T1000 (cell line): ENCODE measurements around the gene DIPK1A.

ENCODE experiments used
- DNase-seq: peaks from one replicate; lab custom pipeline; 2025; ENCODE audit warnings: mixed read lengths; lab: John Stamatoyannopoulos, UW

Gene DIPK1A

DNA sequence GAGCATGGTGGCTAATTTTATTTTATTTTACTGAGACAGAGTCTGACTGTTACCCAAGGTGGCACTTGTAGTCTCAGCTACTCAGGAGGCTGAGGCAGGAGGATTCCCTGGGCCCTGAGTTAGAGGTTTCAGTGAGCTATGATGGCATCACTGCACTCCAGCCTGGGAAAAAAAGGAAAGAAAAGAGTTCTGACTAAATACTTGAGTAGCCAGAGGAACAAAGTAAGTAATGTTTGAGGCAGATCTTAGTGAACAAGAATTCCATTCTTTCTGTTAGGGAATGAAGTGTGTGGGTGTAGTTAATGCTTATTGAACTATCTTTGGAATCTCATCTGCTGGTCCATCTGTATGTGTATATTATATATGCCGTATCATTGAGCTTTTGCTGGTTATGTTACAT, 163.3 kb downstream of the DIPK1A start:
- DNase-seq = no peak

DNA sequence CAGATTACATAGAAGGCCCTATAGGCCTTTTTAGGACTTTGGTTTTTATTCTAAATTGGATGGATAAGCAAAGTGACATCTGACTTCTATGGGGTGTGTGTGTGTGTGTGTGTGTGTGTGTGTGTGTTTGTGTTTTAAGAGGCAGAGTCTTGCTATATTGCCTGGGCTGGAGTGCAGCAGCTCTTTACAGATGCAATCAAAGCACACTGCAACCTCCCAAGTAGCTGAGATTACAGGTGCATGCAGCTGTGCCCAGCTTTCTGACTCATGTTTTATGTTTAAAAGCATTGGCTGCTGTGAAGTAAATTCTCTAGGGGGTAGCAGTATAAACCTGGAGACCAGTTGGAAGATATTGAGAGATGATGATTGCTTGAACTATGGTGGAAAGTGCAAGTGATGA, 164.0 kb downstream of the DIPK1A start:
- DNase-seq = no peak

DNA sequence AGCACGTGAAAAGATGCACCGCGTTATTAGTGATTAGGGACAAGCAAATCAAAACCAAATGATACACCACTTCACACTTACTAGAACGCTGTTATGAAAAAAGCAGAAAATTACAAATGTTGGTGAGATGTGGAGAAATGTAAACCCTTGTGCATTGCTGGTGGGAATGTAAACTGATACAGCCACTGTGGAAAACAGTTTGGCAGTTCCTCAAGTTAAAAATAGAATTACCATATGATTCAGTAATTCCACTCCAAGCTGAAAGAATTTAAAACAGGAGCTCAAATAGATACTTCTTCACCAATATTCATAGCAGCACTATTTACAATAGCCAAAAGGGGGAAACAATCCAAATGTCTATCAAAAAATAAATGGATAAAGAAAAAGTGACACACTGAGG, 166.1 kb downstream of the DIPK1A start:
- DNase-seq = no peak

GRCh38 chr1:92792340-92792782, 168.9 kb downstream of the DIPK1A start:
- DNase-seq = no peak
